ENCODE measurements around the gene RSPH6A.

The RSPH6A gene

GRCh38 chr19:45816236-45817009, 1.3 kb upstream of the RSPH6A start:
- TF ChIP-seq NFIC (IDR thresholded peaks at IDR 0.05) (no peak), USF1 (IDR thresholded peaks at IDR 0.05) (no peak), TAF1 (IDR thresholded peaks at IDR 0.05; ENCODE audit: low read depth) (no peak), TCF12 (IDR thresholded peaks at IDR 0.05; ENCODE audit: low read depth) (no peak), CREB1 (IDR thresholded peaks at IDR 0.05; ENCODE audit: low read depth) (no peak), TEAD4 (IDR thresholded peaks at IDR 0.05) (no peak), EGR1 (IDR thresholded peaks at IDR 0.05) (no peak), CEBPB (IDR thresholded peaks at IDR 0.05) (no peak), ZBTB7A (IDR thresholded peaks at IDR 0.05; ENCODE audit: low read depth) (no peak), MAX (IDR thresholded peaks at IDR 0.05) (no peak), REST (IDR thresholded peaks at IDR 0.05; ENCODE audit: low read depth) (no peak), EP300 (IDR thresholded peaks at IDR 0.05; ENCODE audit: borderline replicate concordance) (no peak), RAD21 (IDR thresholded peaks at IDR 0.05; ENCODE audit: low read depth) (no peak)

- TF ChIP-seq CREB1 (IDR thresholded peaks at IDR 0.05; ENCODE audit: low read depth), result no peak
Measured at GRCh38 chr19:45815481-45816216, 541 bp upstream of the RSPH6A start.

GRCh38 chr19:45814166-45814780, 835 bp downstream of the RSPH6A start:
- no peak for TF ChIP-seq EP300 (IDR thresholded peaks at IDR 0.05; ENCODE audit: borderline replicate concordance)
- no peak for TF ChIP-seq RAD21 (IDR thresholded peaks at IDR 0.05; ENCODE audit: low read depth)
- no peak for TF ChIP-seq NFIC (IDR thresholded peaks at IDR 0.05)
- TF ChIP-seq ZBTB7A (IDR thresholded peaks at IDR 0.05; ENCODE audit: low read depth), result no peak
- no peak for TF ChIP-seq REST (IDR thresholded peaks at IDR 0.05; ENCODE audit: low read depth)

GRCh38 chr19:45812297-45812696, 2.8 kb downstream of the RSPH6A start:
- no peak for TF ChIP-seq EP300 (IDR thresholded peaks at IDR 0.05; ENCODE audit: borderline replicate concordance)
- no peak for TF ChIP-seq CEBPB (IDR thresholded peaks at IDR 0.05)
- no peak for TF ChIP-seq TEAD4 (IDR thresholded peaks at IDR 0.05)
- no peak for TF ChIP-seq NFIC (IDR thresholded peaks at IDR 0.05)
- no peak for TF ChIP-seq TCF12 (IDR thresholded peaks at IDR 0.05; ENCODE audit: low read depth)
- TF ChIP-seq REST (IDR thresholded peaks at IDR 0.05; ENCODE audit: low read depth), result no peak
- TF ChIP-seq YY1 (IDR thresholded peaks at IDR 0.05; ENCODE audit: low read depth), result no peak
- TF ChIP-seq TAF1 (IDR thresholded peaks at IDR 0.05; ENCODE audit: low read depth), result no peak
- TF ChIP-seq MAX (IDR thresholded peaks at IDR 0.05), result no peak
- TF ChIP-seq CREB1 (IDR thresholded peaks at IDR 0.05; ENCODE audit: low read depth), result no peak
- no peak for TF ChIP-seq ZBTB7A (IDR thresholded peaks at IDR 0.05; ENCODE audit: low read depth)
- no peak for TF ChIP-seq USF1 (IDR thresholded peaks at IDR 0.05)
- TF ChIP-seq RAD21 (IDR thresholded peaks at IDR 0.05; ENCODE audit: low read depth), result no peak

All from Ishikawa (cell line).